Measurements from ENCODE around the gene DIS3L2.

- no peak for TF ChIP-seq MLX (CRISPR knock-in tag; IDR thresholded peaks at IDR 0.05)
- no peak for TF ChIP-seq CTCF (IDR thresholded peaks at IDR 0.05)
- no peak for TF ChIP-seq JUN (CRISPR knock-in tag; IDR thresholded peaks at IDR 0.05)
- TF ChIP-seq E2F1 (CRISPR knock-in tag; IDR thresholded peaks at IDR 0.05), result no peak
- TF ChIP-seq SP1 (CRISPR knock-in tag; conservative IDR thresholded peaks at IDR 0.05), result no peak
- no peak for TF ChIP-seq ELF4 (CRISPR knock-in tag; IDR thresholded peaks at IDR 0.05; ENCODE audit: low read depth)
- TF ChIP-seq ZNF138 (CRISPR knock-in tag; conservative IDR thresholded peaks at IDR 0.05), result no peak
- no peak for TF ChIP-seq PRDM15 (CRISPR knock-in tag; IDR thresholded peaks at IDR 0.05)
- TF ChIP-seq ATF3 (CRISPR knock-in tag; conservative IDR thresholded peaks at IDR 0.05), result no peak
- TF ChIP-seq RELA (CRISPR knock-in tag; IDR thresholded peaks at IDR 0.05; ENCODE audit: borderline replicate concordance), result no peak
- TF ChIP-seq MAX (CRISPR knock-in tag; IDR thresholded peaks at IDR 0.05), result no peak
- no peak for TF ChIP-seq USF2 (CRISPR knock-in tag; IDR thresholded peaks at IDR 0.05)
- no peak for TF ChIP-seq TEAD4 (CRISPR knock-in tag; IDR thresholded peaks at IDR 0.05)
- no peak for TF ChIP-seq ETV6 (CRISPR knock-in tag; IDR thresholded peaks at IDR 0.05)
Measured at GRCh38 chr2:232162187-232162586, 200.7 kb downstream of the DIS3L2 start.

Data from WTC11 (cell line).